ENCODE measurements around the gene ZBTB37. TPM values are rescaled to one million over a fixed set of nuclear protein-coding genes. Genes with fewer than 3 reads are reported as not detected.

ZBTB37 gene
- total and polyA plus RNA-seq, 9 donors, result 2.3 to 20.0 (median 14.7) TPM

- Histone ChIP-seq H3K9me3 (no peaks in the 10 kb centered on the region), H3K36me3 (no peaks in the 10 kb centered on the region), H3K27me3 (no peaks in the 10 kb centered on the region), H3K4me1 (ENCODE audit: insufficient read depth) (no peaks in the 10 kb centered on the region), H3K4me3 (no peak overlapping the region), H3K27ac (no peak overlapping the region)
- WGBS, 3 donors, result 87 to 98% (median 93%) methylated on average over 1 of the region's 1 CpG
- no peak for DNase-seq
- intact Hi-C loops (cut with DNase I), result no loop called here
- TF ChIP-seq EP300 (IDR thresholded peaks at IDR 0.05), result no peak
- no peak for TF ChIP-seq CTCF (IDR thresholded peaks at IDR 0.05)
- TF ChIP-seq POLR2A (IDR thresholded peaks at IDR 0.05), result no peak
Measured at GRCh38 chr1:173893611-173894010, 25.4 kb downstream of the ZBTB37 start.

- H3K27ac ChIP-seq, result no peak overlapping the region
- WGBS, 3 donors, result 65 to 95% (median 84%) methylated on average over 3 of the region's 3 CpGs
- no peaks in the 10 kb centered on the region for H3K27me3 ChIP-seq
- H3K4me3 ChIP-seq, result no peak overlapping the region
- no peak for DNase-seq
- H3K9me3 ChIP-seq, result no peaks in the 10 kb centered on the region
- no peaks in the 10 kb centered on the region for H3K4me1 ChIP-seq (ENCODE audit: insufficient read depth)
- H3K36me3 ChIP-seq, result no peaks in the 10 kb centered on the region
- intact Hi-C loops (cut with DNase I), result no loop called here
- TF ChIP-seq POLR2A (IDR thresholded peaks at IDR 0.05), result no peak
- no peak for TF ChIP-seq CTCF (IDR thresholded peaks at IDR 0.05)
- no peak for TF ChIP-seq EP300 (IDR thresholded peaks at IDR 0.05)
Measured at GRCh38 chr1:173894189-173894588, 26.0 kb downstream of the ZBTB37 start.

GRCh38 chr1:173900427-173900826, 32.2 kb downstream of the ZBTB37 start:
- intact Hi-C loops (cut with DNase I), result no loop called here
- 17 to 33% (median 31%) methylated on average over 2 of the region's 2 CpGs for WGBS, 3 donors

GRCh38 chr1:173900992-173901391, 32.8 kb downstream of the ZBTB37 start:
- peaks cover 5% of the 10 kb centered on the region for H3K4me1 ChIP-seq (ENCODE audit: insufficient read depth)
- WGBS, 3 donors, result 70 to 75% (median 70%) methylated on average over 3 of the region's 3 CpGs
- intact Hi-C loops (cut with DNase I), result no loop called here

More at GRCh38 chr1:173900427-173900826, 32.2 kb downstream of the ZBTB37 start:
- Histone ChIP-seq H3K9me3 (no peaks in the 10 kb centered on the region), H3K27ac (no peak overlapping the region), H3K36me3 (no peaks in the 10 kb centered on the region), H3K27me3 (no peaks in the 10 kb centered on the region), H3K4me1 (ENCODE audit: insufficient read depth) (peaks cover 5% of the 10 kb centered on the region), H3K4me3 (no peak overlapping the region)
- DNase-seq, result no peak
- no peak for TF ChIP-seq CTCF (IDR thresholded peaks at IDR 0.05)
- TF ChIP-seq POLR2A (IDR thresholded peaks at IDR 0.05), result no peak
- no peak for TF ChIP-seq EP300 (IDR thresholded peaks at IDR 0.05)

More at GRCh38 chr1:173900992-173901391, 32.8 kb downstream of the ZBTB37 start:
- no peak for DNase-seq
- Histone ChIP-seq H3K27me3 (no peaks in the 10 kb centered on the region), H3K27ac (no peak overlapping the region), H3K9me3 (no peaks in the 10 kb centered on the region), H3K4me3 (no peak overlapping the region), H3K36me3 (no peaks in the 10 kb centered on the region)
- TF ChIP-seq POLR2A (IDR thresholded peaks at IDR 0.05) (no peak), CTCF (IDR thresholded peaks at IDR 0.05) (no peak), EP300 (IDR thresholded peaks at IDR 0.05) (no peak)
